ENCODE results near the gene CALR3. TPM values are rescaled to one million over a fixed set of nuclear protein-coding genes. Genes with fewer than 3 reads are reported as not detected.

CALR3 gene
- total and polyA plus RNA-seq, 12 donors = 0.22 TPM; not detected in 11

DNA sequence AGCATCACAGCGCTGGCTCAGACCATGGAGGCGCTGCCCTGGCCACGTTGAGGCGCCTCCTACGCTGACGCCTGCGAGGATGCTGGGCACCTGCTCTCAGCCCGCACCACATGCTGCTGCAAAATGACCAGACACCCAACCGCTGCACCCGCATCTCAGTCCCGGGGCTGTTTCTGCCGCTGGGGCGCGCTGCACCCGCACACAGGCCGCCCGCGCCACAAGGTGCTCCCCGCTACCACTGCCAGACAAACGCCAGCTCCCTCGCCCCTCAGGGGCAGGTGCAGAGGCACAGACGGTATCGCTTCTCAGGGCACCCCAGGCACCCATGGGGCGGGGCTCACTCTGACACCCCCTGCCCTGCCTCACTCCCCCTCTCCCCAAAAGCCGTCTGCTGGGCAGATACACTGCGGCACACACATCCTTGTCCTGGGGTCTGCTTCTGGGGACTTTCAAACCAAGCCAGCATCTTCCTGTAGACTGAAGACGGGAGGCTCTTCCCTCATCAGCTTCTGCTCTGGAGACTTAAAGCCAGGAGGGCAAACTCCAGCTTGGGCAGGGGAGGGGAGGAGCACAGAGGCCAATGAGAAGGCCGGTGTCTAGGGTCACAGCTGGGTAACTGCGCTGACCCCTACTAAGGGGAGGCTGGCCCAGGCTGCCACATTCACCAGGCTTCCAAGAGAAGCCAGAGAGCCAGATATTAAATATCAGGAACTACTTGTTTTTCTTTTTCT lies 29.9 kb upstream of the CALR3 start:
- 96 to 97% methylated on average over 29 of the region's 29 CpGs for WGBS, 2 donors
- no peak overlapping the region for H3K27ac ChIP-seq
- H3K4me1 ChIP-seq = no peaks in the 10 kb centered on the region
- peaks cover 8 to 100% (median 96%) of the 10 kb centered on the region in 9 donors for H3K36me3 ChIP-seq
- TF ChIP-seq, protein P1, sequence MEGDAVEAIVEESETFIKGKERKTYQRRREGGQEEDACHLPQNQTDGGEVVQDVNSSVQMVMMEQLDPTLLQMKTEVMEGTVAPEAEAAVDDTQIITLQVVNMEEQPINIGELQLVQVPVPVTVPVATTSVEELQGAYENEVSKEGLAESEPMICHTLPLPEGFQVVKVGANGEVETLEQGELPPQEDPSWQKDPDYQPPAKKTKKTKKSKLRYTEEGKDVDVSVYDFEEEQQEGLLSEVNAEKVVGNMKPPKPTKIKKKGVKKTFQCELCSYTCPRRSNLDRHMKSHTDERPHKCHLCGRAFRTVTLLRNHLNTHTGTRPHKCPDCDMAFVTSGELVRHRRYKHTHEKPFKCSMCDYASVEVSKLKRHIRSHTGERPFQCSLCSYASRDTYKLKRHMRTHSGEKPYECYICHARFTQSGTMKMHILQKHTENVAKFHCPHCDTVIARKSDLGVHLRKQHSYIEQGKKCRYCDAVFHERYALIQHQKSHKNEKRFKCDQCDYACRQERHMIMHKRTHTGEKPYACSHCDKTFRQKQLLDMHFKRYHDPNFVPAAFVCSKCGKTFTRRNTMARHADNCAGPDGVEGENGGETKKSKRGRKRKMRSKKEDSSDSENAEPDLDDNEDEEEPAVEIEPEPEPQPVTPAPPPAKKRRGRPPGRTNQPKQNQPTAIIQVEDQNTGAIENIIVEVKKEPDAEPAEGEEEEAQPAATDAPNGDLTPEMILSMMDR (IDR thresholded peaks at IDR 0.05) = no peak
- intact Hi-C loops (cut with DNase I) = no loop called here
- no peaks in the 10 kb centered on the region for H3K27me3 ChIP-seq
- DNase-seq = no peak
- H3K4me3 ChIP-seq = no peak overlapping the region
- H3K9me3 ChIP-seq = no peaks in the 10 kb centered on the region
- ATAC-seq = no peak

- intact Hi-C loops (cut with DNase I) = no loop called here
- Histone ChIP-seq H3K4me1 (no peaks in the 10 kb centered on the region), H3K4me3 (no peak overlapping the region), H3K9me3 (no peaks in the 10 kb centered on the region), H3K27ac (no peak overlapping the region), H3K36me3 (peaks cover under 1 to 100% (median 96%) of the 10 kb centered on the region in 9 donors), H3K27me3 (no peaks in the 10 kb centered on the region)
- ATAC-seq = no peak
- TF ChIP-seq, protein P1 (IDR thresholded peaks at IDR 0.05) = no peak
- WGBS, 2 donors = 97% methylated on average over 54 of the region's 54 CpGs
- no peak for DNase-seq
Observed at GRCh38 chr19:16524991-16525734, 29.2 kb upstream of the CALR3 start.

- TF ChIP-seq, protein P1 (IDR thresholded peaks at IDR 0.05) = no peak
- peaks cover 0 to 100% (median 90%) of the 10 kb centered on the region in 9 donors for H3K36me3 ChIP-seq
- DNase-seq (no peak), ATAC-seq (no peak)
- intact Hi-C loops (cut with DNase I) = no loop called here
- H3K27me3 ChIP-seq = no peaks in the 10 kb centered on the region
- H3K9me3 ChIP-seq = no peaks in the 10 kb centered on the region
- H3K27ac ChIP-seq = no peak overlapping the region
- 94 to 95% methylated on average over 25 of the region's 25 CpGs for WGBS, 2 donors
- no peak overlapping the region for H3K4me3 ChIP-seq
- H3K4me1 ChIP-seq = no peaks in the 10 kb centered on the region
Observed at GRCh38 chr19:16522559-16523377, 26.8 kb upstream of the CALR3 start.

DNA sequence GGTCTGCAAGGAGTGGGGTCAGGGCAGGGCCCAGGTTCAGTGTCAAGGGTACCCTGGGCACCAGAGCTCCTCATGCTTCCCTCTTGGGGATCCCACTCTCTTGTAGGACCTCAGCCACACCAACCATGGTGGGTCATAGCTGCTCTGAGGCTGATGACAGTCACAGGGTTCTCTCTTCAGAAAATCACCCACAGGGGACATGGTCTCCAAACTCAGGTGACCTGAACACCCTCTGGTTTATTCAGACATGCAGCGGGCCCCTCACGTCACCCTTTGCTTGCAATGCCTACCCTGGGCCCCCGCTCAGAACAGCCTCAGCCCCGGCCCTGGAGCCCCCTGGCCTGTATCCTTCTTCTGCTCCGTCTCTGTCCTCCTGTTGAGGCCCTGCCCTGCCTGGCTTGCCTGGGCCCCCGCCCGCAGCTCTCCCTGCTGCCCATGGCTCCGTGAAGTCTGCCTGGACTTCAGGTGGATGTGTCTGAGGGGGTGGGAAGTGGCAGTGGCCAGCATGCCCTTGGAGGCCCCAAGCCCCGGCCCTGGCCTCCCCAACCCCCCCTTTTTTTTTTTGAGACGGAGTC lies 25.8 kb upstream of the CALR3 start:
- Histone ChIP-seq H3K4me1 (no peaks in the 10 kb centered on the region), H3K27ac (no peak overlapping the region), H3K36me3 (peaks cover 0 to 100% (median 90%) of the 10 kb centered on the region in 9 donors), H3K4me3 (no peak overlapping the region), H3K27me3 (no peaks in the 10 kb centered on the region), H3K9me3 (no peaks in the 10 kb centered on the region)
- 94% methylated on average over 10 of the region's 10 CpGs for WGBS, 2 donors
- ATAC-seq = no peak
- TF ChIP-seq, protein P1 (IDR thresholded peaks at IDR 0.05) = no peak
- intact Hi-C loops (cut with DNase I) = no loop called here
- DNase-seq = no peak

Measured in heart right ventricle (tissue), 16 donors.